PC-9 (cell line): ENCODE data around the gene WDR37. TPM values are rescaled to one million over a fixed set of nuclear protein-coding genes. Genes with fewer than 3 reads are reported as not detected.

Experiments used
- BruUV-seq: library from RNA; stranded (reverse); fragments of 400-500 nt; replicated peaks from 2 replicates; lab custom pipeline; 2021; lab: Mats Ljungman, UMichigan
- CTCF ChIA-PET: fragments of 300-600 bp; sonication (Branson Sonifier 250); formaldehyde crosslinking; loops from one replicate; lab custom pipeline; 2022; ENCODE audit warnings: antibody characterized with exemption; lab: Charles Lee
- POLR2A ChIA-PET: fragments of 300-600 bp; sonication (Branson Sonifier 250); formaldehyde crosslinking; loops from one replicate; lab custom pipeline; 2022; ENCODE audit warnings: antibody characterized with exemption; ENCODE audit not compliant: unreplicated experiment; lab: Charles Lee
- DNase-seq, 2 experiments: peaks; one replicate each; pipeline versions ENCODE4 v3.0.0 to v3.0.0-alpha.2; 2015 to 2022; ENCODE audit warnings: mixed read lengths in 1 of 2
- H2AFZ ChIP-seq: fragments of 200-600 bp; sonication (generic); 2 replicates; pipeline ENCODE4 v1.8.1; 2017; ENCODE audit warnings: antibody characterized with exemption
- H3F3A ChIP-seq: fragments of 200-600 bp; sonication (generic); 2 replicates; pipeline ENCODE4 v1.8.1; 2017; ENCODE audit warnings: antibody characterized with exemption, mild to moderate bottlenecking, low read depth; ENCODE audit not compliant: insufficient read depth
- H3K27ac ChIP-seq: fragments of 200-600 bp; sonication (generic); 2 replicates; pipeline ENCODE4 v1.6.1; 2016; ENCODE audit warnings: mixed run types
- H3K27me3 ChIP-seq: fragments of 200-600 bp; sonication (generic); 2 replicates; pipeline ENCODE4 v1.6.1; 2016; ENCODE audit warnings: low read depth, mixed run types; ENCODE audit not compliant: insufficient read depth
- H3K36me3 ChIP-seq: fragments of 200-600 bp; sonication (generic); 2 replicates; pipeline ENCODE4 v1.6.1; 2016; ENCODE audit warnings: low read depth, mixed run types
- H3K4me1 ChIP-seq: fragments of 200-600 bp; sonication (generic); replicated peaks from 2 replicates; pipeline ENCODE4 v1.6.1; 2016; ENCODE audit warnings: mixed run types; ENCODE audit not compliant: insufficient read depth
- H3K4me2 ChIP-seq: fragments of 200-600 bp; sonication (generic); 2 replicates; pipeline ENCODE4 v1.6.1; 2017; ENCODE audit warnings: mixed run types
- H3K4me3 ChIP-seq: fragments of 200-600 bp; sonication (generic); 2 replicates; pipeline ENCODE4 v1.6.1; 2016; ENCODE audit warnings: mixed run types
- H3K79me2 ChIP-seq: fragments of 200-600 bp; sonication (generic); 2 replicates; pipeline ENCODE4 v1.6.1; 2017; ENCODE audit warnings: low read depth, mixed run types
- H3K9me2 ChIP-seq: fragments of 200-600 bp; sonication (generic); 2 replicates; pipeline ENCODE4 v1.8.1; 2017; ENCODE audit warnings: mild to moderate bottlenecking; ENCODE audit not compliant: insufficient read depth
- H3K9me3 ChIP-seq: fragments of 200-600 bp; sonication (generic); 2 replicates; pipeline ENCODE4 v1.8.1; 2016; ENCODE audit warnings: low read depth; ENCODE audit not compliant: insufficient read depth
- H4K20me1 ChIP-seq: fragments of 200-600 bp; sonication (generic); 2 replicates; pipeline ENCODE4 v1.8.1; 2017; ENCODE audit not compliant: insufficient read depth
- CTCF ChIP-seq: fragments of 200-600 bp; sonication (generic); conservative IDR thresholded peaks from 2 replicates; pipeline ENCODE4 v1.6.1; 2017; ENCODE audit warnings: mixed run types, antibody characterized with exemption, mild to moderate bottlenecking, moderate library complexity
- EZH2 ChIP-seq: fragments of 200-600 bp; sonication (generic); IDR thresholded peaks from 2 replicates; pipeline ENCODE4 v1.8.0; 2017; ENCODE audit warnings: antibody characterized with exemption, low read depth
- intact Hi-C: fragments of 100-400 bp; cut with micrococcal nuclease; formaldehyde crosslinking; loops from one replicate; pipeline ENCODE4 v1.10.0; 2022; ENCODE audit not compliant: unreplicated experiment
- total RNA-seq: library from RNA; stranded (reverse); gene quantifications from 2 replicates; pipeline ENCODE4 v1.2.3, GENCODE V29; 2021

Gene WDR37
- total RNA-seq, 1 experiment from 2014 or later: 12.3 TPM

GRCh38 chr10:1121271-1121970 is 65.2 kb downstream of the WDR37 start:
- no peak overlapping the region for H3K4me3 ChIP-seq
- no peaks in the 10 kb centered on the region for H3K79me2 ChIP-seq
- no peak overlapping the region for H3K4me2 ChIP-seq
- no peaks in the 10 kb centered on the region for H3F3A ChIP-seq
- TF ChIP-seq EZH2: no peak
- TF ChIP-seq CTCF: no peak
- no peak overlapping the region for H3K27ac ChIP-seq
- no peaks in the 10 kb centered on the region for H4K20me1 ChIP-seq
- no peaks in the 10 kb centered on the region for H3K9me2 ChIP-seq
- H3K27me3 ChIP-seq: no peaks in the 10 kb centered on the region
- no TSS peak for BruUV-seq
- DNase-seq: no peak
- no peaks in the 10 kb centered on the region for H3K36me3 ChIP-seq
- CTCF ChIA-PET: no interaction called here
- intact Hi-C loops: no loop called here
- no peak overlapping the region for H2AFZ ChIP-seq
- no peaks in the 10 kb centered on the region for H3K9me3 ChIP-seq
- POLR2A ChIA-PET: no interaction called here
- H3K4me1 ChIP-seq: no peaks in the 10 kb centered on the region

- Histone ChIP-seq H3K9me2 (no peaks in the 10 kb centered on the region), H3K9me3 (no peaks in the 10 kb centered on the region), H4K20me1 (no peaks in the 10 kb centered on the region), H3K4me3 (no peak overlapping the region), H3F3A (no peaks in the 10 kb centered on the region), H3K27me3 (no peaks in the 10 kb centered on the region), H3K79me2 (no peaks in the 10 kb centered on the region), H2AFZ (no peak overlapping the region), H3K4me2 (no peak overlapping the region), H3K36me3 (no peaks in the 10 kb centered on the region), H3K4me1 (no peaks in the 10 kb centered on the region), H3K27ac (no peak overlapping the region)
- DNase-seq: no peak
- CTCF ChIA-PET: no interaction called here
- no peak for TF ChIP-seq EZH2
- no peak for TF ChIP-seq CTCF
- intact Hi-C loops: no loop called here
- POLR2A ChIA-PET: no interaction called here
- no TSS peak for BruUV-seq
Measured at GRCh38 chr10:1122349-1122748, 66.2 kb downstream of the WDR37 start.

- H3K4me1 ChIP-seq: no peaks in the 10 kb centered on the region
- H4K20me1 ChIP-seq: no peaks in the 10 kb centered on the region
- TF ChIP-seq CTCF (no peak), EZH2 (no peak)
- no TSS peak for BruUV-seq
- no peaks in the 10 kb centered on the region for H3F3A ChIP-seq
- no peak overlapping the region for H2AFZ ChIP-seq
- no peaks in the 10 kb centered on the region for H3K36me3 ChIP-seq
- POLR2A ChIA-PET: no interaction called here
- no peak overlapping the region for H3K4me3 ChIP-seq
- CTCF ChIA-PET: no interaction called here
- H3K4me2 ChIP-seq: no peak overlapping the region
- H3K9me3 ChIP-seq: no peaks in the 10 kb centered on the region
- no peaks in the 10 kb centered on the region for H3K27me3 ChIP-seq
- no peaks in the 10 kb centered on the region for H3K9me2 ChIP-seq
- DNase-seq: no peak
- no peaks in the 10 kb centered on the region for H3K79me2 ChIP-seq
- intact Hi-C loops: no loop called here
- no peak overlapping the region for H3K27ac ChIP-seq
Measured at GRCh38 chr10:1123198-1123597, 67.0 kb downstream of the WDR37 start.
